Fibroblast of the conjunctiva (primary cell): Measurements from ENCODE around the gene HYLS1.

Experiments used
- DNase-seq: peaks from one replicate; pipeline ENCODE4 v3.0.0-alpha.2; 2010; ENCODE audit warnings: low read depth

The HYLS1 gene

GRCh38 chr11:125950178-125950490 is 62.7 kb downstream of the HYLS1 start:
- DNase-seq, result no peak
